IPS-18c (cell line): ENCODE results near the gene ARHGAP21.

Experiments used
- H3K4me3 ChIP-seq: 2 replicates; pipeline ENCODE4 v1.7.0; 2013; ENCODE audit warnings: low read depth, mild to moderate bottlenecking, low read length, moderate library complexity; ENCODE audit not compliant: insufficient read depth
- H3K9me3 ChIP-seq: one replicate; pipeline ENCODE4 v1.6.1; 2013; ENCODE audit warnings: mild to moderate bottlenecking, low read length, moderate library complexity; ENCODE audit not compliant: control insufficient read depth, insufficient read depth

The ARHGAP21 gene

GRCh38 chr10:24570658-24571426, 152.8 kb downstream of the ARHGAP21 start:
- Histone ChIP-seq H3K4me3 (no peak overlapping the region), H3K9me3 (no peaks in the 10 kb centered on the region)

- Histone ChIP-seq H3K4me3 (no peak overlapping the region), H3K9me3 (no peaks in the 10 kb centered on the region)
These were observed 153.6 kb downstream of the ARHGAP21 start for GRCh38 chr10:24569828-24570657.

- Histone ChIP-seq H3K4me3 (no peak overlapping the region), H3K9me3 (no peaks in the 10 kb centered on the region)
These were observed 154.3 kb downstream of the ARHGAP21 start for GRCh38 chr10:24569330-24569796.

- Histone ChIP-seq H3K9me3 (no peaks in the 10 kb centered on the region), H3K4me3 (no peak overlapping the region)
These were observed 155.6 kb downstream of the ARHGAP21 start for GRCh38 chr10:24568042-24568441.

GRCh38 chr10:24561453-24561852, 162.2 kb downstream of the ARHGAP21 start:
- H3K4me3 ChIP-seq, result no peak overlapping the region
- H3K9me3 ChIP-seq, result peaks cover 6% of the 10 kb centered on the region

- Histone ChIP-seq H3K9me3 (peaks cover 6% of the 10 kb centered on the region), H3K4me3 (no peak overlapping the region)
These were observed 166.6 kb downstream of the ARHGAP21 start for GRCh38 chr10:24556750-24557742.

- no peak overlapping the region for H3K4me3 ChIP-seq
- H3K9me3 ChIP-seq, result peaks cover 6% of the 10 kb centered on the region
These were observed 167.4 kb downstream of the ARHGAP21 start for GRCh38 chr10:24556126-24556749.

GRCh38 chr10:24554036-24554435, 169.7 kb downstream of the ARHGAP21 start:
- Histone ChIP-seq H3K9me3 (no peaks in the 10 kb centered on the region), H3K4me3 (no peak overlapping the region)

- no peaks in the 10 kb centered on the region for H3K9me3 ChIP-seq
These were observed 170.6 kb downstream of the ARHGAP21 start for GRCh38 chr10:24553051-24553612.

GRCh38 chr10:24552346-24553016, 171.2 kb downstream of the ARHGAP21 start:
- no peaks in the 10 kb centered on the region for H3K9me3 ChIP-seq
- H3K4me3 ChIP-seq, result no peak overlapping the region

More at GRCh38 chr10:24553051-24553612, 170.6 kb downstream of the ARHGAP21 start:
- no peak overlapping the region for H3K4me3 ChIP-seq

GRCh38 chr10:24551161-24551560, 172.5 kb downstream of the ARHGAP21 start:
- no peaks in the 10 kb centered on the region for H3K9me3 ChIP-seq
- no peak overlapping the region for H3K4me3 ChIP-seq

GRCh38 chr10:24550680-24551079, 173.0 kb downstream of the ARHGAP21 start:
- Histone ChIP-seq H3K9me3 (no peaks in the 10 kb centered on the region), H3K4me3 (no peak overlapping the region)

GRCh38 chr10:24545585-24545984, 178.1 kb downstream of the ARHGAP21 start:
- H3K4me3 ChIP-seq, result no peak overlapping the region
- H3K9me3 ChIP-seq, result no peaks in the 10 kb centered on the region

- Histone ChIP-seq H3K9me3 (no peaks in the 10 kb centered on the region), H3K4me3 (no peak overlapping the region)
These were observed 178.9 kb downstream of the ARHGAP21 start for GRCh38 chr10:24544776-24545175.

GRCh38 chr10:24542314-24543270, 181.1 kb downstream of the ARHGAP21 start:
- no peak overlapping the region for H3K4me3 ChIP-seq
- no peaks in the 10 kb centered on the region for H3K9me3 ChIP-seq
